NCI-H2196 treated with DMSO at 0.1 percent for 48 hours (cell line): ENCODE data around the gene LYRM1.
A peak's percentile ranks its signal among the peaks of the same experiment; 100 is the strongest.
"Not testable (repeated sequence)": the region's sequence is repeated elsewhere in the genome, so short reads cannot be mapped to it uniquely, and the experiment has no call there.

ENCODE experiments used
- DNase-seq: peaks from one replicate; lab custom pipeline; 2025; ENCODE audit not compliant: unreplicated experiment; lab: John Stamatoyannopoulos, UW

The LYRM1 gene

DNA sequence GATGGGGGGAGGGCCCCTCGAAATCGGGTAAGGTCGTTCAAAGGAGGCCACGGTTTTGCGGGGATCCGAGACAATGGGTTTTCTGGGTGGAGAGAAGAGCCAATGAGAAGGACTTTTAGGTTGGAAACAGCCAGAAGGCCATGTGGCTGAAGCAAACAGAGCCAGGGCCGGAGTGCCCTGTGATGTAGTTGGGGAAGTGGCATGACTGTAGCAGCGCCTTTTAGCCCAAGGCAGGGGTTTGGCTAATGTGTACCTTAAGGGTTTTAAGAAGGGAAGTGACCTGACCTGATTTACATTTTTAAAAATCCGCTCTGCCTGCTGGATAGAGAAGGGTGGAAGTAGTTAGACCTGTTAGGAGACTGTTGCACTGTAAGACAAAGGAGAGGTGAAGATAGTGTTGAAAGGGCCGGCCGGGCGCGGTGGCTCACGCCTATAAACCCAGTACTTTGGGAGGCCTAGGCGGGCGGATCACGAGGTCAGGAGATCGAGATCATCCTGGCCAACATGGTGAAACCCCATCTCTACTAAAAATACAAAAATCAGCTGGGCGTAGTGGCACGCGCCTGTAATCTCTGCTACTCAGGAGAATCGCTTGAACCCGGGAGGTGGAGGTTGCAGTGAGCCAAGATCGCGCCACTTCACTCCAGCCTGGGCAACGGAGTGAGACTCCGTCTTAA lies 1.0 kb downstream of the LYRM1 start:
- peak; percentile 4 for DNase-seq

DNA sequence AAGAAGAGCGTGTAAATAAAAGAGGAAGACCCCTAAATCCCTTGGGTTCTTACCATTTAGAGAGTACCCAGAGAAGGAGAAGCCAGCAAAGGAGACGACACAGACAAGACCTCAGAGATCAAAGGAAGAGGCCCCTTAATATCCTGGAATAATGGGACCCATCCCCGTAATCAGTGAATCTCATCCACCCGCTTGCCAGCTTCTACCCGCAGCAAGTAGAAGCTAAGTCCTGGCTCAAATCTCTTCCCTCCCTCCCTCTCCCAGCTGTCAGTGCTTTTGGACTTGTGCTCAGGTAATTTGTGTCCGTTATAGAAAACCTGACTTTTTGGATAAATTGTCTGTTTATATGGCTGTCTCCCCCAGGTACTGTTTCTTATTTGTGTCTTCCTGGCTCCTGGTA lies 1.9 kb downstream of the LYRM1 start:
- no peak for DNase-seq

DNA sequence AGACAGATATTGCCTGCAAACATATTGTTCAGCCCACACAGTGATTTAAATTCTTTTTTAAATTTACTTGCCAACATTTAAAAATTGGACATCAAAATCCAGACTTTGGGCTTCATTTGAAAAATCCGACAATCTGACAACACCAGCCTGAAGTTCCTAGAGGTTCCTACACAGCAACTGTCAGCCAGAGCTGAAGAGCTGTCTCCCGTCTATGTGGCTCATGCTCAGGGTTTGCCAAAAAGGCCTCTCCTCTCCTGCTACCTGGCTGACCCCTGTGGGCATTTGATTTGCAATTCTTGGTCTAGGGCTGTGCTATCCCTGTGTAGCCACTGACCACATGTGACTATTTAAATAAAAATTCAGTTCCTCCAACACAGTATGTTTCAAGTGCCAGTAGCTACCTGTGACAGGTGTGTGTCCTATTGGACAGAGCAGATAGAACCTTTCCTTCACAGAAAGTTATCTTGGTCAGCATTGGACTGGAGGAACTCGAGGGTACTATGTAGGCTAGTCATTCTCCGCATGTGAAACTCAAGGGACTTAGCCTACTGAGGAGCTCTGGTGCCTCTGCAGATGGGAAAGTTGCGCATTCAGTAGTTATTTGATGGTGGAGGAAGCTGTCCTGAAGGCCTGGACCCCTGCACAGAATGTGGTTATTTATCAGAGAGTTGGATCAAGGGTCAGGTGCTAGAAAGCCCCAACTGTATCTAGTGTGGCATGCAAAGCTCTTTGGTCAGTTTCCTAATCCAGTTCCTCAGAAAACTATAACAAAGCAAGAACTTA lies 2.7 kb downstream of the LYRM1 start:
- DNase-seq = no peak

GRCh38 chr16:20903899-20904506 lies 3.4 kb downstream of the LYRM1 start:
- DNase-seq = no peak

- DNase-seq = peak; percentile 42
These were observed 4.0 kb downstream of the LYRM1 start for GRCh38 chr16:20904507-20905081.

- DNase-seq = no peak
These were observed 5.0 kb downstream of the LYRM1 start for GRCh38 chr16:20905576-20905975.

DNA sequence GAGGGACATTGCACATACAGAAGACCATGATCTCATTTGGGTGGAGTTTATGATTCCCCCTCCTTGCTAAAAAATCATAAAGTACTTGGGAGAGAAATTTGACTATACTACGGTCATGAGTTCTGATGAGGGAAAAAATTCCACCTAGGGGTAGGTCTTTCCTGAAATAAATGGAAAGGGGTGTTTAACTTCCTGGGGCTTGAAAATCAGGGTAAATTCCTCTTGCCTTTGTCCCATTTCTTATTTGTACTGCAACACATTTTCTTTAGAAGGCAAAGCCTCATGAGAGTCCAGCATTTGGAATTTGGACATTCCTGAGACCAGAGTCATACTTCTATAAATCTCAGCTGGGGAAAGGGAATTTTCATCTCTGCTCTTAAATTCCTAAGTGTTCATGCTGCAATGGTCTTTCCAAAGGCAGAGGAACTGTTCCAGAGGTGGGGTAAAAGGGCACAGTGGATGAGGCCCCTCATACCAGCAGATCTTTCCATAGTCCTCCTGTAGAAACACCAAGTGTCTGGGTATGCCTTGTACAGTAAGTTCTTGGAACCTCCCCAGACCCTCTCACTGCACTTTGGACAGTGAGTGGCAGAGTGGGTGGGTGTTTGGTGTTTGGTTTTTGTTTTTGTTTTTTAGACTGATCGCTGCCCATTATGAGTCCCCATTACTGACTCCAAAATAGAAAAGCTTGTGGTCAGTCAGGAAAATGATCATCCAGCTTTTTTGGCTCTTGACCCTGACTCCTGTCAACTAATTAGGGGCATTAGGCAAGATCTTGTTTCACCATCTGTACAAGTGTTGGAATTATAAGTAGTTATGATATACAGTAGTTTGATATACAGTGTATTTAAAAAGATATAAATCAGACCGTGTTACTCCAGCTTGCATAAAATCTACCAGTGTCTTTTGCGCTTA lies 6.0 kb downstream of the LYRM1 start:
- no peak for DNase-seq

GRCh38 chr16:20910781-20911321 lies 10.3 kb downstream of the LYRM1 start:
- no peak for DNase-seq

DNA sequence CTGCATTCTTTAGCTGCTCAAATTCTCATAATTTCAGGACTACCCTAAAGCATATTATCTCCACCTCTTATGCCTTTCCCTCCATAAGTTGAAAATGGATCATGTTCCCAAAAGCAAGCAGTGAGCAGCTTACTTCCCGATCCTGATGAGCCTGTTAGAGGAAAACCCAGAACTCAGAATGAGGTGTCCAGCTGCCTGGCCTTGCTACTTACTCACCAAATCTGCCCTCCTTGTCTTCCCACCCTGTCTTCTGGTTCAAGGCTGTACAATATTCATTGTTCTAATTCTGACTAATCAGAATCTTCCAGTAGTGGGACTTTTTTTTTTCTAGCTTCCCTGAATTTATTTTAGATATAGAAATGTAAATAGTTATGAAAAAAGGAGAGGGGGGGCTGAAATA lies 10.8 kb downstream of the LYRM1 start:
- DNase-seq = no peak

GRCh38 chr16:20916289-20916688 lies 15.7 kb downstream of the LYRM1 start:
- DNase-seq = no peak

GRCh38 chr16:20916942-20917341 lies 16.4 kb downstream of the LYRM1 start:
- DNase-seq = no peak

GRCh38 chr16:20918486-20919239 lies 18.1 kb downstream of the LYRM1 start:
- DNase-seq = no peak

GRCh38 chr16:20920091-20920490 lies 19.5 kb downstream of the LYRM1 start:
- no peak for DNase-seq

DNA sequence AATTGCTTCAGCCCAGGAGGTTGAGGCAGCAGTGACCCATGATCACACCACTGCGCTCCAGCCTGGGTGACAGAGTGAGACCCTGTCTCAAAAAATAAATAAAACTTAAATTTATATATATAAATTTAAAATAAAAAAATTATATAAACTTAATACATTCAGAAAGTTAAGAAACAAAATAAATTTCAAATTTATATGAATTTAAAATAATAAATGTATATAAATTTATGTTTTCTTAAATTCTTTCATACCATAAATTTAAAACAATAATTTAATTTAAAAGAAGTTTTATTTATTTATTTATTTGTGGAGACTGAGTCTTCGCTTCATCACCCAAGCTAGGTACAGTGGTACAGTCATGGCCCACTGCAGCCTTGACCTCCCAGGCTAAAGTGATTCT lies 20.2 kb downstream of the LYRM1 start:
- no peak for DNase-seq

GRCh38 chr16:20923876-20924275 lies 23.3 kb downstream of the LYRM1 start:
- no peak for DNase-seq

- no peak for DNase-seq
These were observed 25.2 kb downstream of the LYRM1 start for GRCh38 chr16:20925751-20926150.

- DNase-seq = no peak
These were observed 28.3 kb downstream of the LYRM1 start for GRCh38 chr16:20928774-20929411.

DNA sequence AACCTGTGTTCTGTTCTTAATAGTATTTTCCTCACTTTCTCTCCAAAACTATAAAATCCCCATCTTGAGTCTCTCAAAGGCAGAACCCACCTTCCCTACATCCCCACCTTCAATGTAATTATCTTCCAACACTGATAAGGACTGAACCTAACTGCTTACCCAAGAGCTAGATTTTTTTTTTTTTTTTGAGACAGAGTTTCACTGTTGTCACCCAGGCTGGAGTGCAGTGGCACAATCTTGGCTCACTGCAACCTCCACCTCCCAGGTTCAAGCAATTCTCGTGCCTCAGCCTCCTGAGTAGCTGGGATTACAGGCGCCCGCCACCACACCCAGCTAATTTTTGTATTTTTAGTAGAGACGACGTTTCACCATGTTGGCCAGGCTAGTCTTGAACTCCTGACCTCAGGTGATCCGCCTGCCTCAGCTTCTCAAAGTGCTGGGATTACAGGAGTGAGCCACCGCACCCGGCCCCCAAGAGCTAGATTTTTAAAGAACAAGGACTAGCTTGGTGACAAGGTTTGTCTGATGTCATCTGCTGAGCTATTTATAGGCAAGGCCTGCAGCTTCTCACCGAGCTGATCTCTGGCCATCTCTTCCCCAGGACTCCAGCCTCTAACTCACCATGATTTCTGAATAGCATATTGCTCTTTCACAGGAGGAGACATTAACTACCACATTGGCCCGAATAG lies 29.2 kb downstream of the LYRM1 start:
- DNase-seq = not testable (repeated sequence)

DNA sequence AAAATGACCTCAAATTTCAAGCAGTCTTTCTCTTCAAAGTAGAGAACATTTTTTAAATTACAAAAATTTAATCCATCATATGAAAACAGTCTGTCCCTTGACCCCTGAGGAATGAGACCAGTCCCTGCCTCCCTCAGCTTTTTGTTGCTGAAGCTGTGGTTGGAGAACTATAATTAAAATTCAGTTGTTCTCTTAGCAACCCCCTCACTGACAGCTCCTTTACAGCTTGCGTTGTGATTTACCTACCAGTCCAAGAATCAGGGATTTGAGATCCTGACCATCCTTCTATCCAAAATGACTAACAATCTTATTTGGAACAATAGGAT lies 29.8 kb downstream of the LYRM1 start:
- DNase-seq = no peak
